Kidney epithelial cell (primary cell): ENCODE data around the gene SORCS2. TPM values are rescaled to one million over a fixed set of nuclear protein-coding genes. Genes with fewer than 3 reads are reported as not detected.

ENCODE experiments used
- DNase-seq: peaks from one replicate; pipeline ENCODE4 v3.0.0-alpha.2; 2010; ENCODE audit warnings: low read depth
- H3K27me3 ChIP-seq: 2 replicates; pipeline ENCODE4 v1.6.0; 2011; ENCODE audit warnings: low read length; ENCODE audit not compliant: control insufficient read depth, insufficient read depth
- H3K36me3 ChIP-seq: 2 replicates; pipeline ENCODE4 v1.5.1; 2011; ENCODE audit warnings: low read length; ENCODE audit not compliant: control insufficient read depth, insufficient read depth
- H3K4me3 ChIP-seq: 2 replicates; pipeline ENCODE4 v1.5.1; 2011; ENCODE audit warnings: low read depth, mild to moderate bottlenecking, control low read depth, low read length
- total RNA-seq: library from RNA; depleted of rRNA; stranded (reverse); fragments of >200 nt; gene quantifications from 2 replicates; pipeline ENCODE4 v1.2.3, GENCODE V29; 2015
- TF ChIP-seq, protein P1 (sequence below): IDR thresholded peaks from 2 replicates; pipeline ENCODE4 v1.5.1; 2011; ENCODE audit warnings: mild to moderate bottlenecking, moderate library complexity, low read length, control low read depth, inconsistent platforms; ENCODE audit not compliant: insufficient read depth, poor library complexity, severe bottlenecking

SORCS2 gene
- total RNA-seq, 1 donor from 2014 or later, result 1.4 TPM

- no peaks in the 10 kb centered on the region for H3K36me3 ChIP-seq
- TF ChIP-seq, protein P1, sequence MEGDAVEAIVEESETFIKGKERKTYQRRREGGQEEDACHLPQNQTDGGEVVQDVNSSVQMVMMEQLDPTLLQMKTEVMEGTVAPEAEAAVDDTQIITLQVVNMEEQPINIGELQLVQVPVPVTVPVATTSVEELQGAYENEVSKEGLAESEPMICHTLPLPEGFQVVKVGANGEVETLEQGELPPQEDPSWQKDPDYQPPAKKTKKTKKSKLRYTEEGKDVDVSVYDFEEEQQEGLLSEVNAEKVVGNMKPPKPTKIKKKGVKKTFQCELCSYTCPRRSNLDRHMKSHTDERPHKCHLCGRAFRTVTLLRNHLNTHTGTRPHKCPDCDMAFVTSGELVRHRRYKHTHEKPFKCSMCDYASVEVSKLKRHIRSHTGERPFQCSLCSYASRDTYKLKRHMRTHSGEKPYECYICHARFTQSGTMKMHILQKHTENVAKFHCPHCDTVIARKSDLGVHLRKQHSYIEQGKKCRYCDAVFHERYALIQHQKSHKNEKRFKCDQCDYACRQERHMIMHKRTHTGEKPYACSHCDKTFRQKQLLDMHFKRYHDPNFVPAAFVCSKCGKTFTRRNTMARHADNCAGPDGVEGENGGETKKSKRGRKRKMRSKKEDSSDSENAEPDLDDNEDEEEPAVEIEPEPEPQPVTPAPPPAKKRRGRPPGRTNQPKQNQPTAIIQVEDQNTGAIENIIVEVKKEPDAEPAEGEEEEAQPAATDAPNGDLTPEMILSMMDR, result no peak
- no peak for DNase-seq
- H3K27me3 ChIP-seq, result peaks cover 6% of the 10 kb centered on the region
- H3K4me3 ChIP-seq, result no peak overlapping the region
Observed at GRCh38 chr4:7466215-7466614, 273.9 kb downstream of the SORCS2 start.

- H3K4me3 ChIP-seq, result no peak overlapping the region
- H3K27me3 ChIP-seq, result peaks cover 4% of the 10 kb centered on the region
- DNase-seq, result no peak
- no peaks in the 10 kb centered on the region for H3K36me3 ChIP-seq
- TF ChIP-seq, protein P1, result no peak
Observed at GRCh38 chr4:7466904-7467303, 274.6 kb downstream of the SORCS2 start.

GRCh38 chr4:7467471-7467870 is 275.1 kb downstream of the SORCS2 start:
- no peak for DNase-seq
- Histone ChIP-seq H3K36me3 (no peaks in the 10 kb centered on the region), H3K27me3 (peaks cover 10% of the 10 kb centered on the region), H3K4me3 (no peak overlapping the region)
- TF ChIP-seq, protein P1, result no peak

DNA sequence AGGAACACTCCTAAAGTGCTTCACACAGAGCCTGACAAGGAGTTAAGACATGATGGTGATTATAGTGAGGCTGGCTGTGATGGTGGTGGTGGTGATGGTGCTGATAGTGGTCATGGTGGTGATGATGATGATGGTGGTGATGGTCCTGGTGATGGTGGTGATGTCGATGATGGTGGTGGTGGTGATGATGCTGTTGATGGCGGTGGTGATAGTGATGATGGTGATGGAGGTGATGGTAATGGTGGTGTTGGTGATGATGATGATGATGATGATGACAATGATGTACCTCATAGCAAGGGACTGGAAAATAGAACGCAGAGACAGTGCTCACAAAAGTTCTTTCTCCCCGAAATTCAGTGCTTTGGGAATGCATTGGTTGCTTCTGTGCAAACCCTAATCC is 276.7 kb downstream of the SORCS2 start:
- peaks cover 12% of the 10 kb centered on the region for H3K27me3 ChIP-seq
- no peak overlapping the region for H3K4me3 ChIP-seq
- H3K36me3 ChIP-seq, result no peaks in the 10 kb centered on the region
- no peak for DNase-seq
- TF ChIP-seq, protein P1, result no peak

DNA sequence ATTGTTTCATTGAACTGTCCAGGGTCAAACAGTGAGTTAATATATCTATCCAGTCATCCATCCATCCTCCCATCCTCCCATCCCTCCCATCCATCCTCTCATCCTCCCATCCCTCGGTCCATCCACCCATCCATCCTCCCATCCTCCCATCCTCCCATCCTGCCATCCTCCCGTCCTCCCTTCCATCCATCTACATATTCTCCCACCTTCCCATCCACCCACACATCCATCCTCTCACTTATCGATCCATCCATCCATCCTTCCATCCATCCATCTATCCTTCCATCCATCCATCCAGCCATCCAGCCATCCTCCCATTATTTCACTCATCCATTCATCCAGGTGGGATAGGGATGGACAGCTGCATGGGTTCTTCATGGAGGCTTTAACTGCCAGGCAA is 277.8 kb downstream of the SORCS2 start:
- no peak overlapping the region for H3K4me3 ChIP-seq
- no peaks in the 10 kb centered on the region for H3K36me3 ChIP-seq
- DNase-seq, result no peak
- TF ChIP-seq, protein P1, result no peak
- peaks cover 12% of the 10 kb centered on the region for H3K27me3 ChIP-seq

DNA sequence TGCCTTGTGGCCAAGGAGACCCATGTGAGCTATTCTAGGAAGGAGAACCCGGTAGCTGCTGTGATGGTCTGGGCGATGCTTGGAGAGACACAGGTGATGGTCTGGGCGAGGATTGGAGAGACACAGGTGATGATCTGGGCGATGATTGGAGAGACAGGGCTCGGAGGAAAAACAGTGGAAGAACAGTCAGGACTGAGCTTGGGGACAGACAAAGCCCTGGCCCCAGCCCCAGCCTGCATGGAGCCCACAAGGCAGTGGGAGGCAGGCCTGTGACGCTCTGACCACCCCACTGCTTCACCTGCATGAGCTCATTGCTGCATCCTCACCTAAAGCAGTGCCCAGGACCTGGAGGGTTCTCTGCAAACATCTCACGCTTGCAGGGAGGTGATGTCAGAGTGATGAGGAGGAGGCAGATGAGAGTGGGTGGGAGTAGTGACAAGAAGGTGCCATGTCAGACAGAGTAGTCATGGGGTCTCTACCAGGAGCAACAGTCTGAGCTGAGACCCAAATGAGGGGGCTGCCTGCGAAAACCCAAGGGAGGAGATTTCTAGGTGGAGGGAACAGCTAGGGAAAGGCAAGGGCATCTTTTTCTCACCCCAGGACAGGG is 278.3 kb downstream of the SORCS2 start:
- no peak for DNase-seq
- Histone ChIP-seq H3K4me3 (no peak overlapping the region), H3K36me3 (no peaks in the 10 kb centered on the region), H3K27me3 (peaks cover 12% of the 10 kb centered on the region)
- TF ChIP-seq, protein P1, result no peak
